AG04450 (cell line): Measurements from ENCODE around the gene KSR2. TPM values are rescaled to one million over a fixed set of nuclear protein-coding genes. Genes with fewer than 3 reads are reported as not detected.
A peak's percentile ranks its signal among the peaks of the same experiment; 100 is the strongest.
"Not testable (repeated sequence)": the region's sequence is repeated elsewhere in the genome, so short reads cannot be mapped to it uniquely, and the experiment has no call there.

ENCODE experiments used
- CTCF ChIA-PET: fragments of 300-600, 350-600 bp; formaldehyde crosslinking; extraction: SDS; loops from one replicate; lab custom pipeline; 2022; ENCODE audit warnings: antibody characterized with exemption, inconsistent platforms; lab: Charles Lee
- POLR2A ChIA-PET: fragments of 350-600 bp; formaldehyde crosslinking; extraction: SDS; loops from one replicate; lab custom pipeline; 2021; ENCODE audit warnings: antibody characterized with exemption, inconsistent platforms; lab: Yijun Ruan, JAX
- DNase-seq: peaks from one replicate; pipeline ENCODE4 v3.0.0-alpha.2; 2011; ENCODE audit warnings: low read depth, low spot score
- H3K27ac ChIP-seq: one replicate; pipeline ENCODE4 v1.5.1; 2012; ENCODE audit warnings: low read depth, low read length, control low read depth
- H3K27me3 ChIP-seq: one replicate; pipeline ENCODE4 v1.6.0; 2012; ENCODE audit warnings: low read length; ENCODE audit not compliant: control insufficient read depth, insufficient read depth
- H3K4me3 ChIP-seq: 2 replicates; pipeline ENCODE4 v1.5.1; 2011; ENCODE audit warnings: mild to moderate bottlenecking, low read depth, low read length, control low read depth
- H3K9me3 ChIP-seq: 2 replicates; pipeline ENCODE4 v1.5.1; 2012; ENCODE audit warnings: low read length; ENCODE audit not compliant: control insufficient read depth, insufficient read depth
- CTCF ChIP-seq: IDR thresholded peaks from 2 replicates; pipeline ENCODE4 v1.5.1; 2011; ENCODE audit warnings: low read depth, low read length, control low read depth, inconsistent platforms
- polyA plus RNA-seq: library from polyadenylated mRNA; depleted of rRNA; stranded (reverse); fragments of >200 nt; gene quantifications from 2 replicates; pipeline ENCODE4 v1.2.3, GENCODE V29; 2011

The KSR2 gene
- polyA plus RNA-seq, 1 experiment = not detected

DNA sequence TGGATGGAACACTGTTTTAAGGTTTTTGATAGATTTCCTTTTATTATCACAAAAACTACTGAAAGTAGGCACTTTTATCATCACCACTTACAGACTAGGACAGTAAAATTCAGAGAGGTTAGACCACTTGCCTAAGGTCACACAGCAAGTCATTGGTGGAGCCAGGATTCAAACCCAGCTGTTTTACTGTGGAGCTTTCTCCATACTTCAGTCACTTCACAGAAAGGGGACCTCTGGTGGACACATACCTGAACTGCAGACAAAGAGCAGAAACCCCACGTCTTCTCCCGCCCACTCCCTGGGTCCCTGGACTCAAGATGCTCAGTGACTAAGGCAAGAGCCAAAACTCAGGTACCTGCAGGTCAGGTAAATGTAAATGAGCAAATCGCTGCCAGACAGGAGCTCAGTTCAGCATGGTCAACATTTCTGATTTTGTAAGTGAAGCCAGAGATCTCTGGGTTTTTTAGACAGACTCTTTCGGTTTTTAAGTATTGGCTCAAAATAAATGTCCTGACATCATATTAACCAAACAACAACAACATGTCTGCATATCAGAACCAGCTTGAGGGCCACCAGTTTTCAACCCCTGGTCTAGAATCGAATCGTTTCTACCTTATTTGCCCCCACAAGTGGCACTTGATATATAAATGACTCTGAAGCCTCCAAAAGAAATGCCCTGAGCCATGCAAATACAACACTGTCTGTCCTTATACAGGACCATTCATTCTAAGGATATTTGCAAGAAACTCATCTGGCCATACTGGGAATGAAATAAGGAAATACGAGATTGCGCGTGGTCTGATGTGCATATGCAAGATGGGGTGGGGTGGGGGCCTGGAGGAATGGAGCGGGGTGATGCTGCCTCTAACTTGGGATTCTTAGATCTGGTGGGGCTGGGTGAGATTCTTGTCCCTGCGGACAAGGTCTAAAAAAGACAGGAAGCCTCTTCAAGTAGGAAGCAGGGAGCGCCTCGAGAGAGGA, 110.9 kb downstream of the KSR2 start:
- CTCF ChIA-PET = interaction anchor here (0.6 to 4.1 kb wide), 25 partner anchors 8 to 866 kb away, joined by 3 to 27 read pairs (median 4); no protein-coding TSS in a partner anchor
- H3K9me3 ChIP-seq = peaks cover 7% of the 10 kb centered on the region; the same call in 1 of the 2 replicates
- DNase-seq = no peak
- POLR2A ChIA-PET = no interaction called here
- no peak overlapping the region for H3K4me3 ChIP-seq
- no peak overlapping the region for H3K27ac ChIP-seq
- TF ChIP-seq CTCF = peak; percentile 52
- no peaks in the 10 kb centered on the region for H3K27me3 ChIP-seq

GRCh38 chr12:117857139-117857538, 111.7 kb downstream of the KSR2 start:
- H3K27ac ChIP-seq, DNase-seq, H3K27me3 ChIP-seq, POLR2A ChIA-PET, H3K4me3 ChIP-seq, H3K9me3 ChIP-seq: not testable (repeated sequence)
- CTCF ChIA-PET = interaction anchor here (0.6 to 4.1 kb wide), 28 partner anchors 7 to 865 kb away, joined by 3 to 27 read pairs (median 4); partner anchors contain the start of gene SUDS3

DNA sequence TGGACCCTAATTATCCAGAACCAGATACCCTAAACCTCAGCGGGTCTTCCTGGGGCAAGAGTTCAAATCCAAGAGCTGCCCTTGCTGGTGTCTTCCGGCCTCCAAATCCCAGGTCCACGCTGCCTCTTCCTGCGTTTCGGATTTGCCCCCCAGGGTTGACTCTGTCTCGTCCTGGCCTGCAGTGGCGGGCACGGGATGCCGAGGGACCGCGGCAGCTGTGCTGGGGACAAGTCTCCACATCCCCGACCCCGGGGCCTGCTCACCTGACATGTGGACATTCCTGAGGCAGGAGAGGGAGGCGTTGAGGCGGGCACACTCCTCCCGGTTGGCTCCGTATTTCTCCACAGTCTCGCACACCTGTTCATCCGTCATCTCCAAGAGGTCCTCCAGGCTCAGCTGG, 113.6 kb downstream of the KSR2 start:
- CTCF ChIA-PET = interaction anchor here (0.8 to 1.1 kb wide), 3 partner anchors 16 to 488 kb away, joined by 3 read pairs; no protein-coding TSS in a partner anchor
- no peak for DNase-seq
- Histone ChIP-seq H3K9me3 (peaks cover 4% of the 10 kb centered on the region; the same call in 1 of the 2 replicates), H3K27ac (no peak overlapping the region), H3K4me3 (no peak overlapping the region), H3K27me3 (no peaks in the 10 kb centered on the region)
- TF ChIP-seq CTCF = no peak
- POLR2A ChIA-PET = no interaction called here

- Histone ChIP-seq H3K9me3 (peaks cover 3% of the 10 kb centered on the region; the same call in 1 of the 2 replicates), H3K27me3 (no peaks in the 10 kb centered on the region), H3K4me3 (no peak overlapping the region), H3K27ac (no peak overlapping the region)
- ChIA-PET CTCF (interaction anchor here (0.8 to 1.1 kb wide), 4 partner anchors 16 to 654 kb away, joined by 3 to 6 read pairs (median 3); no protein-coding TSS in a partner anchor), POLR2A (no interaction called here)
- DNase-seq = no peak
- TF ChIP-seq CTCF = peak; percentile 62
These were observed 114.3 kb downstream of the KSR2 start for GRCh38 chr12:117854339-117855012.

- no peak for TF ChIP-seq CTCF
- no peak for DNase-seq
- CTCF ChIA-PET = interaction anchor here (0.9 kb wide), 1 partner anchor 654 kb away, joined by 6 read pairs; no protein-coding TSS in a partner anchor
These were observed 115.2 kb downstream of the KSR2 start for GRCh38 chr12:117853600-117853999.

More at GRCh38 chr12:117853600-117853999, 115.2 kb downstream of the KSR2 start:
- no peak overlapping the region for H3K27ac ChIP-seq
- no peaks in the 10 kb centered on the region for H3K27me3 ChIP-seq
- H3K9me3 ChIP-seq = peaks cover 3% of the 10 kb centered on the region; the same call in 1 of the 2 replicates
- POLR2A ChIA-PET = no interaction called here
- no peak overlapping the region for H3K4me3 ChIP-seq
